ENCODE results near the gene CNTNAP2. TPM values are rescaled to one million over a fixed set of nuclear protein-coding genes. Genes with fewer than 3 reads are reported as not detected.

The CNTNAP2 gene
- total and polyA plus RNA-seq, 4 donors: 0.14 to 2.3 (median 1.1) TPM

DNA sequence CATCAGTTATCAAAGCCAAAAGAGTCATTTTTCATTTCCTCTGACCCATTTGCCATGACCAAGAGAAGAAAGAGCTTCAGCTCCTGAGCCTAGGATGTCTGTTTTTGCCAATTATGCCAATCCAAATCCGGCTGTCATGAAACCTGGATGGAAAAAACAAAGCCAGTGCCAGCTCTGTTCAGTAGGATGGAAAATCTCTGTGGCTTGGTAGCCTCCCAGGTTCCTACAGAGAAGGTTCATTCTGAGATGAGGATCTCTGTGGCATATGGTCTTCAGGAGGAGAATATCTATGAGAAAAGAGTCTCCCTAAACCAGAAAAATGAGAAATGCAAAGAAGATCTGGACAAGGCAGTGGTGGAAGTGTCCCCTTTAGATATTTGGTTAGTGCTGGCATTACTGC lies 475.4 kb downstream of the CNTNAP2 start:
- Histone ChIP-seq H3K27ac (ENCODE audit: low read depth in 1 of 2, low read length in 2 of 2) (no peak overlapping the region), H3K9me3 (ENCODE audit: control insufficient read depth in 4 of 4, low read length in 3 of 4) (peaks cover 0 to 3% (median 0%) of the 10 kb centered on the region in 4 donors), H3K4me1 (ENCODE audit: control insufficient read depth in 4 of 4, insufficient read depth in 4 of 4, low read length in 3 of 4) (no peaks in the 10 kb centered on the region), H3K9ac (ENCODE audit: low read depth in 1 of 2, low read length in 2 of 2) (no peak overlapping the region), H3K27me3 (ENCODE audit: control insufficient read depth in 4 of 4, insufficient read depth in 4 of 4, low read length in 3 of 4) (no peaks in the 10 kb centered on the region), H3K4me3 (ENCODE audit: low read depth in 1 of 3, low read length in 3 of 3) (no peak overlapping the region), H3K36me3 (ENCODE audit: control insufficient read depth in 4 of 4, insufficient read depth in 3 of 4, low read depth in 1 of 4, low read length in 3 of 4) (no peaks in the 10 kb centered on the region)
- no peak for DNase-seq (ENCODE audit: low spot score)
- 36% methylated on average over 1 of the region's 1 CpG for WGBS
- TF ChIP-seq GABPA (IDR thresholded peaks at IDR 0.05 in 1 of 2, conservative IDR thresholded peaks at IDR 0.05 in 1 of 2) (no peak), RAD21 (IDR thresholded peaks at IDR 0.05) (no peak), HNF4A (conservative IDR thresholded peaks at IDR 0.05) (no peak), FOXA1 (IDR thresholded peaks at IDR 0.05) (no peak), ZBTB33 (IDR thresholded peaks at IDR 0.05) (no peak), ATF3 (IDR thresholded peaks at IDR 0.05) (no peak), FOXA2 (IDR thresholded peaks at IDR 0.05) (no peak), CTCF (IDR thresholded peaks at IDR 0.05; ENCODE audit: low read depth, low read length, missing input control) (no peak), MAX (IDR thresholded peaks at IDR 0.05) (no peak), JUND (IDR thresholded peaks at IDR 0.05) (no peak), YY1 (IDR thresholded peaks at IDR 0.05) (no peak), HNF4G (IDR thresholded peaks at IDR 0.05) (no peak), RXRA (IDR thresholded peaks at IDR 0.05) (no peak), SP1 (IDR thresholded peaks at IDR 0.05) (no peak), EGR1 (IDR thresholded peaks at IDR 0.05; ENCODE audit: low read depth in 2 of 2) (no peak)

DNA sequence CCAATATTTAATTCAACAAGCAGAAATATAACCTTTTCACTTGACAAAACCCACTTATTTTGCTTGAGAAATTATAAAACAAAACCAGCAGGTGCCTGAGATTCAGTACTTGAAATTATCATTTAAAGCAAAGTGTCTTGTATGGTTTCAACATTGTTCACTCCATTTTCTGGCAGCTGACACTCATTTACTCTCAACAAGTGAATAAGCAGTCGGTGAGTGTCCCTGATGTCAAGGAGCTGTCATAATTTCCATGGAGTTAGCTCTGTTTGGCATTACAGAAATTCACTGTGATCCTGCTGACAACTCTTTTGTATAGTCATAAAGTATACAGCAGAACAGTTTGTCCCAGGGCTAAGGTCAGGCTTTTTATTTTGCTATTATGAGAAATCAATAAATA lies 490.0 kb downstream of the CNTNAP2 start:
- no peak for DNase-seq (ENCODE audit: low spot score)
- Histone ChIP-seq H3K9ac (ENCODE audit: low read depth in 1 of 2, low read length in 2 of 2) (no peak overlapping the region), H3K36me3 (ENCODE audit: control insufficient read depth in 4 of 4, insufficient read depth in 3 of 4, low read depth in 1 of 4, low read length in 3 of 4) (no peaks in the 10 kb centered on the region), H3K27ac (ENCODE audit: low read depth in 1 of 2, low read length in 2 of 2) (no peak overlapping the region), H3K9me3 (ENCODE audit: control insufficient read depth in 4 of 4, low read length in 3 of 4) (no peaks in the 10 kb centered on the region), H3K4me3 (ENCODE audit: low read depth in 1 of 3, low read length in 3 of 3) (no peak overlapping the region), H3K4me1 (ENCODE audit: control insufficient read depth in 4 of 4, insufficient read depth in 4 of 4, low read length in 3 of 4) (no peaks in the 10 kb centered on the region), H3K27me3 (ENCODE audit: control insufficient read depth in 4 of 4, insufficient read depth in 4 of 4, low read length in 3 of 4) (no peaks in the 10 kb centered on the region)
- TF ChIP-seq SP1 (IDR thresholded peaks at IDR 0.05): no peak
- TF ChIP-seq MAX (IDR thresholded peaks at IDR 0.05): no peak
- TF ChIP-seq, protein P1, sequence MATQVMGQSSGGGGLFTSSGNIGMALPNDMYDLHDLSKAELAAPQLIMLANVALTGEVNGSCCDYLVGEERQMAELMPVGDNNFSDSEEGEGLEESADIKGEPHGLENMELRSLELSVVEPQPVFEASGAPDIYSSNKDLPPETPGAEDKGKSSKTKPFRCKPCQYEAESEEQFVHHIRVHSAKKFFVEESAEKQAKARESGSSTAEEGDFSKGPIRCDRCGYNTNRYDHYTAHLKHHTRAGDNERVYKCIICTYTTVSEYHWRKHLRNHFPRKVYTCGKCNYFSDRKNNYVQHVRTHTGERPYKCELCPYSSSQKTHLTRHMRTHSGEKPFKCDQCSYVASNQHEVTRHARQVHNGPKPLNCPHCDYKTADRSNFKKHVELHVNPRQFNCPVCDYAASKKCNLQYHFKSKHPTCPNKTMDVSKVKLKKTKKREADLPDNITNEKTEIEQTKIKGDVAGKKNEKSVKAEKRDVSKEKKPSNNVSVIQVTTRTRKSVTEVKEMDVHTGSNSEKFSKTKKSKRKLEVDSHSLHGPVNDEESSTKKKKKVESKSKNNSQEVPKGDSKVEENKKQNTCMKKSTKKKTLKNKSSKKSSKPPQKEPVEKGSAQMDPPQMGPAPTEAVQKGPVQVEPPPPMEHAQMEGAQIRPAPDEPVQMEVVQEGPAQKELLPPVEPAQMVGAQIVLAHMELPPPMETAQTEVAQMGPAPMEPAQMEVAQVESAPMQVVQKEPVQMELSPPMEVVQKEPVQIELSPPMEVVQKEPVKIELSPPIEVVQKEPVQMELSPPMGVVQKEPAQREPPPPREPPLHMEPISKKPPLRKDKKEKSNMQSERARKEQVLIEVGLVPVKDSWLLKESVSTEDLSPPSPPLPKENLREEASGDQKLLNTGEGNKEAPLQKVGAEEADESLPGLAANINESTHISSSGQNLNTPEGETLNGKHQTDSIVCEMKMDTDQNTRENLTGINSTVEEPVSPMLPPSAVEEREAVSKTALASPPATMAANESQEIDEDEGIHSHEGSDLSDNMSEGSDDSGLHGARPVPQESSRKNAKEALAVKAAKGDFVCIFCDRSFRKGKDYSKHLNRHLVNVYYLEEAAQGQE (IDR thresholded peaks at IDR 0.05): no peak
- TF ChIP-seq FOXA2 (IDR thresholded peaks at IDR 0.05): no peak
- no peak for TF ChIP-seq HNF4A (conservative IDR thresholded peaks at IDR 0.05)
- no peak for TF ChIP-seq NR2F2 (IDR thresholded peaks at IDR 0.05)
- no peak for TF ChIP-seq ZBTB33 (IDR thresholded peaks at IDR 0.05)
- no peak for TF ChIP-seq EGR1 (IDR thresholded peaks at IDR 0.05; ENCODE audit: low read depth in 2 of 2)
- no peak for TF ChIP-seq RAD21 (IDR thresholded peaks at IDR 0.05)
- TF ChIP-seq ATF3 (IDR thresholded peaks at IDR 0.05): no peak
- WGBS: 71% methylated on average over 1 of the region's 1 CpG
